NCI-H2171 (cell line): ENCODE data around the gene KLHDC9.
"Not testable (repeated sequence)": the region's sequence is repeated elsewhere in the genome, so short reads cannot be mapped to it uniquely, and the experiment has no call there.

Experiments used
- DNase-seq: peaks from one replicate; lab custom pipeline; 2025; lab: John Stamatoyannopoulos, UW

KLHDC9 gene

GRCh38 chr1:161098210-161099068, at the start of gene KLHDC9:
Gene KLHDC9 (plus strand): TSS chr1:161098361. CDS start chr1:161098536, 175 bp downstream.
- peak; percentile 90 for DNase-seq

- no peak for DNase-seq
Measured at GRCh38 chr1:161048949-161049722, 49.0 kb upstream of the KLHDC9 start.

- DNase-seq: no peak
Measured at GRCh38 chr1:161051219-161051618, 46.9 kb upstream of the KLHDC9 start.

- no peak for DNase-seq
Measured at GRCh38 chr1:161052899-161053298, 45.3 kb upstream of the KLHDC9 start.

GRCh38 chr1:161054232-161054631, 43.9 kb upstream of the KLHDC9 start:
- no peak for DNase-seq

- DNase-seq: no peak
Measured at GRCh38 chr1:161054805-161055204, 43.4 kb upstream of the KLHDC9 start.

GRCh38 chr1:161059293-161059692, 38.9 kb upstream of the KLHDC9 start:
- DNase-seq: no peak

- no peak for DNase-seq
Measured at GRCh38 chr1:161061419-161061818, 36.7 kb upstream of the KLHDC9 start.

- DNase-seq: not testable (repeated sequence)
Measured at GRCh38 chr1:161063936-161064335, 34.2 kb upstream of the KLHDC9 start.

GRCh38 chr1:161065681-161066080, 32.5 kb upstream of the KLHDC9 start:
- not testable (repeated sequence) for DNase-seq

GRCh38 chr1:161066694-161067093, 31.5 kb upstream of the KLHDC9 start:
- DNase-seq: no peak

GRCh38 chr1:161068306-161069234, 29.6 kb upstream of the KLHDC9 start:
- no peak for DNase-seq

- no peak for DNase-seq
Measured at GRCh38 chr1:161069241-161069640, 28.9 kb upstream of the KLHDC9 start.

- DNase-seq: no peak
Measured at GRCh38 chr1:161069731-161070270, 28.4 kb upstream of the KLHDC9 start, which contains the start of gene ARHGAP30. Gene ARHGAP30 (minus strand): TSS chr1:161069891. CDS start chr1:161069624, 267 bp downstream.

- DNase-seq: no peak
Measured at GRCh38 chr1:161070761-161071160, 27.4 kb upstream of the KLHDC9 start.

GRCh38 chr1:161071886-161072371, 26.2 kb upstream of the KLHDC9 start:
- no peak for DNase-seq

- no peak for DNase-seq
Measured at GRCh38 chr1:161072751-161073449, 25.3 kb upstream of the KLHDC9 start.

- no peak for DNase-seq
Measured at GRCh38 chr1:161073474-161074121, 24.6 kb upstream of the KLHDC9 start.

GRCh38 chr1:161074676-161075368, 23.3 kb upstream of the KLHDC9 start:
- DNase-seq: no peak

- no peak for DNase-seq
Measured at GRCh38 chr1:161076410-161076809, 21.8 kb upstream of the KLHDC9 start.
